ENCODE data around the gene SLC25A46. TPM values are rescaled to one million over a fixed set of nuclear protein-coding genes. Genes with fewer than 3 reads are reported as not detected.
"Not testable (repeated sequence)": the region's sequence is repeated elsewhere in the genome, so short reads cannot be mapped to it uniquely, and the experiment has no call there.

Gene SLC25A46
- total RNA-seq, 2 experiments from 2014 or later = 39.2 to 41.4 TPM

DNA sequence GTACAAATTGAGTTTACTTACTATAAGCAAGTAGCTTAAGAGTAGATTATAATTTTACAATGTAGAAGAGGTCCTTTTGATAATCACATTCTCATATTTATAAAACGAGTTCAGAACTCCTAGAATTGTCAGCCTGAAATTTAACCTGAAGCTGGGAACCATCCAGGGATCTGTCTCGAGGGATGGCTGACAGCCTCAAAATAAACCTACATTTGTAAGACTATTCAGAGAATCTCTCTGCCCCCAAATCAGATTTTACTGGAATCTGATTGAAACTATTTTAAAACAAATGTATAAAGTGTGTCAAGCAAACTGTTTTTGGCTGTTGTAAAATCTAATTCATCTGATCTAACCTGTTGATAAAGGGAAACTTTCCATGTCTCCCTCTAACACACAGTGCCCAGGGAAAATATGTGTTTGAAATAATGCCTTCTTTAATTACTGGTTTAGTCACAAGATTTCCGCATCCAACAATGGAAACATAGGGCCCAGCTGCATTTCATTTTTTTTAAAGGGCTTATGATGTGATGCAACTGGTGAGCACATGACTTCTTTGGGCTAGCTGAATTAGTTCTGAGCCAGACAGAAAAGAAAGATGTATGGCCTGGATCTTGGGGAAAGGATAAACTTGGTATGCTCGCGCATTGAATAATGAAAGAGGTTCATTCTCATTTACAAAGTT, 30.3 kb downstream of the SLC25A46 start:
- DNase-seq = no peak

GRCh38 chr5:110770286-110770685, 31.5 kb downstream of the SLC25A46 start:
- no peak overlapping the region for H3K27ac Mint-ChIP-seq
- POLR2A ChIA-PET = no interaction called here
- peaks cover 3% of the 10 kb centered on the region for H3K9me3 Mint-ChIP-seq
- peaks cover under 1% of the 10 kb centered on the region for H3K36me3 Mint-ChIP-seq (ENCODE audit: low read depth)
- no peaks in the 10 kb centered on the region for H3K4me1 Mint-ChIP-seq
- CTCF ChIA-PET = no interaction called here
- DNase-seq = no peak
- H3K27me3 Mint-ChIP-seq = peaks cover 19% of the 10 kb centered on the region
- H3K4me3 Mint-ChIP-seq = no peak overlapping the region

More for the DNA sequence above, 30.3 kb downstream of the SLC25A46 start:
- Mint-ChIP-seq H3K4me1 (no peaks in the 10 kb centered on the region), H3K27ac (no peak overlapping the region), H3K27me3 (peaks cover 19% of the 10 kb centered on the region), H3K4me3 (no peak overlapping the region), H3K9me3 (no peaks in the 10 kb centered on the region), H3K36me3 (ENCODE audit: low read depth) (peaks cover 6% of the 10 kb centered on the region)
- CTCF ChIA-PET = no interaction called here
- POLR2A ChIA-PET = no interaction called here

GRCh38 chr5:110784901-110785300, 46.1 kb downstream of the SLC25A46 start:
- DNase-seq = no peak
- Mint-ChIP-seq H3K27me3 (peaks cover 6% of the 10 kb centered on the region), H3K4me1 (no peaks in the 10 kb centered on the region), H3K36me3 (ENCODE audit: low read depth) (no peaks in the 10 kb centered on the region), H3K27ac (no peak overlapping the region), H3K9me3 (no peaks in the 10 kb centered on the region), H3K4me3 (no peak overlapping the region)
- ChIA-PET CTCF (no interaction called here), POLR2A (no interaction called here)

DNA sequence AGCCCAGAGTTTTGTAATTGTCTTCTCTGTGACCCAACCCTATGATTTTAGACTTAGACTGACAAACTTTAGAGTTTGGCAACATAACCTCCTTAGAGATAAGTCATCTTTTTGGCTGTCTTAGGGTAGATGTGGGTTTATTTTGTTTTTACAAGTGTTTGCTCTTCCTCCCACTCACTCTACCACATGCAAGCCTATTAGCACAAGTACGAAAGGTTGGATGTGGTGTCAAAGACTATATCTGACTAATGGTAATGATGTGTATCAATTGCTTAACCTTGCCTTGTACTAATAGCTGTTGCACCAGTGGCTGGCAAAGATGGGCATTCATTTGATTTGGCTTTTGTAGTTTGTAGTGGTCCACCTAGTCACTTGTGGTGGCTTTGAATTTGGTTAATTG, 46.5 kb downstream of the SLC25A46 start:
- Mint-ChIP-seq H3K9me3 (no peaks in the 10 kb centered on the region), H3K27ac (no peak overlapping the region), H3K27me3 (peaks cover 6% of the 10 kb centered on the region), H3K4me1 (no peaks in the 10 kb centered on the region), H3K36me3 (ENCODE audit: low read depth) (no peaks in the 10 kb centered on the region), H3K4me3 (no peak overlapping the region)
- DNase-seq = no peak
- CTCF ChIA-PET = no interaction called here
- POLR2A ChIA-PET = no interaction called here

DNA sequence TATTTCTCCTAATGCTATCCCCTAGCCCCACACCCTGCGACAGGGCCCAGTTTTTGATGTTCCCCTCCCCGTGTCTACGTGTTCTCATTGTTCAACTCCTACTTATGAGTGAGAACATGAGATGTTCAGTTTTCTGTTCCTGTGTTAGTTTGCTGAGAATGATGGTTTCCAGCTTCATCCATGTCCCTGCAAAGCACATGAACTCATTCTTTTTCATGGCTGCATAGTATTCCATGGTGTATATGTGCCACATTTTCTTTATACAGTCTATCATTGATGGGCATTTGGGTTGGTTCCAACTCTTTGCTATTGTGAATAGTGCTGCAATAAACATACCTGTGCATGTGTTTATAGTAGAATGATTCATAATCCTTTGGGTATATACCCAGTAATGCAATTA, 49.2 kb downstream of the SLC25A46 start:
- H3K4me1 Mint-ChIP-seq; CTCF ChIA-PET; H3K36me3 Mint-ChIP-seq (ENCODE audit: low read depth); H3K9me3 Mint-ChIP-seq; POLR2A ChIA-PET; DNase-seq; H3K4me3 Mint-ChIP-seq; H3K27ac Mint-ChIP-seq; H3K27me3 Mint-ChIP-seq: not testable (repeated sequence)

DNA sequence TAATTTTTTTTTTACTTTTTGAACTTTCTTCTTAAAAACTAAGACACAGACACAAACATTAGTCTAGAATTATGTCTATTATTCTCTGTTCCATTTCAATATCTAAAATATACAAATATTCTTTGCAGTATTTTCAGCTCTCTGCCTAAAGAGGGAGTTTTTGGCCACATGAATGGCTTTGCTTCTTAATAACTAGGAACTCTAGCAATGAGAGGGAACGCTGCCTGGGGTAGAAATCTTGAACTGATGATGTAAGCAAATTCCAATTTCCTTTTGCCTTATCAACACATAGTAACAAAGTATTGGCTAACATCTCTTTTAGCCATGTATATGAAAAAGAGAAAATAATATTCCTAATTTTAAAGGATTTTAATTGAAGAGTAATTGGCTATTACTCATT, 51.9 kb downstream of the SLC25A46 start:
- no peak for DNase-seq
- no peaks in the 10 kb centered on the region for H3K27me3 Mint-ChIP-seq
- no peak overlapping the region for H3K27ac Mint-ChIP-seq
- no peaks in the 10 kb centered on the region for H3K36me3 Mint-ChIP-seq (ENCODE audit: low read depth)
- ChIA-PET POLR2A (no interaction called here), CTCF (no interaction called here)
- H3K9me3 Mint-ChIP-seq = no peaks in the 10 kb centered on the region
- no peak overlapping the region for H3K4me3 Mint-ChIP-seq
- no peaks in the 10 kb centered on the region for H3K4me1 Mint-ChIP-seq

DNA sequence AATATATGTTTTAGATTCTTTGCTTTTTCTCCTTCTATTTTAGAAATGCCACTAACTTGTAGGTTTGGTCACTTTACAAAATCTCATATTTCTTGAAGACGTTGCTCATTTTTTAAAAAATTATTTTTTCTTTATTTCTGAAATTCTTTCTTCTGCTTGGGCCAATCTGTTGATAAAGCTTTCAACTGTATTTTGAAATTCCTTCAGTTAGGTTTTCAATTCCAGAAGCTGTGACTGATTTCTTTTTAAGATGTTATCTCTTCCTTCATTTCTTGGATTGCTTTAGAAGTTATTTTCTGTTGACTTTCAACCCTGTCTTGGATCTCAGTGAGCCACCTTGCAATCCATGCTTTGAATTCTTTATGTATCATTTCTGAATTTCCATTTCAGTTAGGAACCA, 64.2 kb downstream of the SLC25A46 start:
- no peaks in the 10 kb centered on the region for H3K27me3 Mint-ChIP-seq
- H3K27ac Mint-ChIP-seq = no peak overlapping the region
- H3K4me1 Mint-ChIP-seq = no peaks in the 10 kb centered on the region
- no peak overlapping the region for H3K4me3 Mint-ChIP-seq
- POLR2A ChIA-PET = no interaction called here
- CTCF ChIA-PET = interaction anchor here (0.6 kb wide), 1 partner anchor 174 kb away, joined by 3 read pairs; no protein-coding TSS in a partner anchor
- peaks cover 22% of the 10 kb centered on the region for H3K9me3 Mint-ChIP-seq
- H3K36me3 Mint-ChIP-seq (ENCODE audit: low read depth) = no peaks in the 10 kb centered on the region
- DNase-seq = no peak

DNA sequence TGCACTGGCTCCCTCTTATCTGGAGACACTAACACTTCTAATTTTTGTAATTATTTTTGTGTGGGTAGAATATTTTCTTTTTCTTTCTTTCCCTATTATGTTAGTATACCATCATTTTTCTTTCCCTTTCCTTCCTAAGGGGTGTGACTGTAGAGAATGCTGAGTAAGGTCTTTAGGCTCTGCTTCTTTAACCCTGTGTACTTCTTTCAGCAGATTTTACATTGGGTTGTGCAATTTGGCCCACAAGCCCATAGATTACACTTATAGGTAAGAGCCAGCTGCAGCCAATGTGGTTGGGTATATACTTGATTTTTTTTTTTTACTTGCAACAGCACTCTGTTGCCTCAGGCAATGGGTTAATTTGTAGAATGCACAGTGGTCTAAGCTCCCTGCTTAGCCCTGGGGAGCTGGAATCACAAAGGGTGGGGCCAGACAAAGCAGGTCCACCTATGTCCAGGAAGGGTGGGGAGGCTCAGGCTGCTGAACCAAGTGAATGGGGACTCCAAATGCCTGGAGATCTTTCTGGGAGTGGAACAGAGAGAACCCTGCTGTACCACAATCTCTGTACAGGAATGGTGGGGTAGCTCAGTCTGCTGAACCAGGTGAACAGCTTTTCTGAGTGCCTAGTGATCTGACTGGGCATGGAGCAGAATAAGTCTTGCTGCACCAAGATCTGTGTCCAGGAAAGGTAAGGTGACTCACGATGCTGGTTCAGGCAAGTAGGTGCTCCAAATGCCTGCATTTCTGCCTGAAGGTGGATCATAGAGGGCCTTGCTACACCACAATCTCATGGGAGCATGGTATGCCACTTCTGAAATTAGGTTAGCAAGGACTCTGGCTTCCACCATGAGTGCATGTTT, 64.9 kb downstream of the SLC25A46 start:
- Mint-ChIP-seq H3K36me3 (ENCODE audit: low read depth) (no peaks in the 10 kb centered on the region), H3K4me3 (no peak overlapping the region), H3K27ac (no peak overlapping the region), H3K4me1 (no peaks in the 10 kb centered on the region), H3K27me3 (no peaks in the 10 kb centered on the region), H3K9me3 (peaks cover 22% of the 10 kb centered on the region)
- POLR2A ChIA-PET = no interaction called here
- no peak for DNase-seq
- CTCF ChIA-PET = interaction anchor here (0.6 kb wide), 1 partner anchor 173 kb away, joined by 3 read pairs; no protein-coding TSS in a partner anchor

DNA sequence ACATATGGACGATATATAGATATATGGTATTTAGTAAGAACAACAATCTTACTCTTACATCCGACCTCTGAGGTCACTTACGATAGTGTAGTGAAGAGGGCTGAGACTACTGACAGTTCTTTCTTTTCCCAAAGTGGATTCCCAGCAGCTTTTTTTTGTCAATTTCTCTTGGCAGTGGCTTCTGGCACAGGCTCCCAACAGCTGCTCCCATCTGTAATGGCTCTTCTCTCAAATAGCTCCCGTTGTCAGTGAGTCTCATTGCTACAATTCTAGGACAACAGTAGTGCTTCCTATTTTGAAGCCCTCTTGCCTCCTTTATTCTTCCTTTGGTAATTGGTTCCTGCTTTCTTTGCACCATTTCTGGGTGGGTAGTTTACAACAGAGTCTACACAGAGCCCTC, 68.4 kb downstream of the SLC25A46 start:
- Mint-ChIP-seq H3K27ac (no peak overlapping the region), H3K36me3 (ENCODE audit: low read depth) (no peaks in the 10 kb centered on the region), H3K27me3 (no peaks in the 10 kb centered on the region), H3K9me3 (peaks cover 16% of the 10 kb centered on the region), H3K4me1 (no peaks in the 10 kb centered on the region), H3K4me3 (no peak overlapping the region)
- DNase-seq = no peak
- ChIA-PET CTCF (no interaction called here), POLR2A (no interaction called here)

DNA sequence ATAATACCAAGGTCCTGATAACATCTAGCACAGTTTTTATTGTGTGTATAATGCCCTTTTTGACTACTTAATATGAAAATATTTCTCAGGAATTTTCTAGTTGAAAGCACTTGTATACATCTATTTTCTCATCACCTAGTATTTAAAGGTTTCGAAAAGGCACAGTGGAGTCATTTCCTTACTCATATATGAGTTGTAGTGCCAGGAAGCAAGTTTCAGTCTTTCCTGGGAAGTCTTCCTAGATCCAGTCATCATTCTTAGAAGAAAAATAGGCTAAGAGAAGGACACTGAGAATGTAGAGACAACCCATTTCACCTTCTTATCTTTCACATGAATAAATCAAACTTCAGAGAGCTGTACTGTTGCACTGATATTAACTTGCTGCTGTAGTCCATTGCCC, 70.2 kb downstream of the SLC25A46 start:
- Mint-ChIP-seq H3K4me3 (no peak overlapping the region), H3K27ac (no peak overlapping the region), H3K36me3 (ENCODE audit: low read depth) (no peaks in the 10 kb centered on the region), H3K27me3 (no peaks in the 10 kb centered on the region), H3K4me1 (no peaks in the 10 kb centered on the region), H3K9me3 (peaks cover 11% of the 10 kb centered on the region)
- CTCF ChIA-PET = no interaction called here
- no peak for DNase-seq
- POLR2A ChIA-PET = no interaction called here

Other genes with a start within 250 kb of the SLC25A46 start
- gene TMEM232, start 12.3 kb upstream of the SLC25A46 start, total RNA-seq = under 1 TPM; 0.60 to 0.64 TPM

Data from activated CD4-positive, alpha-beta T cell treated with anti-CD3 and anti-CD28 coated beads, Interleukin-2, amount 10 ng/mL, durations not matched to agents 7 days and 5 days (primary cell).